DND-41 (cell line): Measurements from ENCODE around the gene SIX2.

ENCODE experiments used
- CTCF ChIP-seq: IDR thresholded peaks from 2 replicates; pipeline ENCODE4 v1.5.1; 2012; ENCODE audit warnings: borderline replicate concordance, low read length, moderate library complexity, mild to moderate bottlenecking; ENCODE audit not compliant: poor library complexity, severe bottlenecking; ENCODE audit errors: extremely low read depth
- EZH2 ChIP-seq: IDR thresholded peaks from 3 replicates; pipeline ENCODE4 v1.6.1; 2012; ENCODE audit warnings: borderline replicate concordance, low read depth, mild to moderate bottlenecking, moderate library complexity, low read length, inconsistent platforms; ENCODE audit not compliant: severe bottlenecking

- TF ChIP-seq CTCF = no peak
- no peak for TF ChIP-seq EZH2
These were observed 48.4 kb downstream of the SIX2 start for GRCh38 chr2:44960871-44961270.
